ENCODE measurements around the gene C4orf50. TPM values are rescaled to one million over a fixed set of nuclear protein-coding genes. Genes with fewer than 3 reads are reported as not detected.

The C4orf50 gene
- total and polyA plus RNA-seq, 7 donors, result under 0.01 to 0.83 (median 0.43) TPM; not detected in 1

- intact Hi-C loops (cut with DNase I), result no loop called here
- Histone ChIP-seq H3K4me1 (no peaks in the 10 kb centered on the region), H3K36me3 (no peaks in the 10 kb centered on the region), H3K4me3 (no peak overlapping the region), H3K27ac (no peak overlapping the region), H3K27me3 (peaks cover 6 to 62% (median 11%) of the 10 kb centered on the region in 3 donors), H3K9me3 (no peaks in the 10 kb centered on the region)
- TF ChIP-seq CTCF (IDR thresholded peaks at IDR 0.05) (no peak), POLR2AphosphoS5 (IDR thresholded peaks at IDR 0.05) (no peak), POLR2A (IDR thresholded peaks at IDR 0.05) (no peak), EP300 (IDR thresholded peaks at IDR 0.05) (no peak)
- DNase-seq, result peak; percentile 39
- WGBS, 2 donors, result 84 to 86% methylated on average over 6 of the region's 6 CpGs
These were observed 41.8 kb downstream of the C4orf50 start for GRCh38 chr4:5976431-5976830.

DNA sequence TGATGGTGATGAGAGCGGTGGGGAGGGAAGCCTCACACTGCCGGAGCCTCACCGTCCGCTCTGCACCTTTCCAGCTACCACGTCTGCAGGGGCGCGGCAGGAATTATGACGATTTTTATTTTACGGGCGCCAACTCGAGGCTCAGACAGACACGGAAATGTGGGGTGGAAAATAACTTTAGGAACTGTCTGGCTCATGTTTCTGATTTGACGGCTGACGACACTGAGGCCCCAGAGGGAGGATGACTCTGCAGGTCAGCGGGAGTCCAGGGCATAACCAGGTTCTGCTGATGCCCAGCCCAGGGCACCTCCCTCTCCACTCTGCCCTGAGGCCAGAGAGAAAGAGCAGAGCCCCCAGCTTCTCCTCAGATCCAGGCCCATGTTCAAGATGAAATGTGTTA lies 43.9 kb downstream of the C4orf50 start:
- H3K4me3 ChIP-seq, result no peak overlapping the region
- no peaks in the 10 kb centered on the region for H3K36me3 ChIP-seq
- no peaks in the 10 kb centered on the region for H3K9me3 ChIP-seq
- intact Hi-C loops (cut with DNase I), result no loop called here
- 69 to 76% methylated on average over 15 of the region's 15 CpGs for WGBS, 2 donors
- peaks cover 6 to 54% (median 13%) of the 10 kb centered on the region in 3 donors for H3K27me3 ChIP-seq
- H3K27ac ChIP-seq, result no peak overlapping the region
- DNase-seq, result no peak
- TF ChIP-seq POLR2A (IDR thresholded peaks at IDR 0.05), result no peak
- no peak for TF ChIP-seq CTCF (IDR thresholded peaks at IDR 0.05)
- no peak for TF ChIP-seq EP300 (IDR thresholded peaks at IDR 0.05)
- no peak for TF ChIP-seq POLR2AphosphoS5 (IDR thresholded peaks at IDR 0.05)
- H3K4me1 ChIP-seq, result no peaks in the 10 kb centered on the region

- no peak for TF ChIP-seq EP300 (IDR thresholded peaks at IDR 0.05)
- no peak for TF ChIP-seq POLR2A (IDR thresholded peaks at IDR 0.05)
- Histone ChIP-seq H3K27me3 (peaks cover 6 to 51% (median 13%) of the 10 kb centered on the region in 3 donors), H3K9me3 (no peaks in the 10 kb centered on the region), H3K4me3 (no peak overlapping the region), H3K36me3 (no peaks in the 10 kb centered on the region), H3K27ac (no peak overlapping the region), H3K4me1 (no peaks in the 10 kb centered on the region)
- intact Hi-C loops (cut with DNase I), result no loop called here
- WGBS, 2 donors, result 82 to 83% methylated on average over 25 of the region's 25 CpGs
- peak; percentile 40 for DNase-seq
These were observed 44.6 kb downstream of the C4orf50 start for GRCh38 chr4:5973486-5974220.

DNA sequence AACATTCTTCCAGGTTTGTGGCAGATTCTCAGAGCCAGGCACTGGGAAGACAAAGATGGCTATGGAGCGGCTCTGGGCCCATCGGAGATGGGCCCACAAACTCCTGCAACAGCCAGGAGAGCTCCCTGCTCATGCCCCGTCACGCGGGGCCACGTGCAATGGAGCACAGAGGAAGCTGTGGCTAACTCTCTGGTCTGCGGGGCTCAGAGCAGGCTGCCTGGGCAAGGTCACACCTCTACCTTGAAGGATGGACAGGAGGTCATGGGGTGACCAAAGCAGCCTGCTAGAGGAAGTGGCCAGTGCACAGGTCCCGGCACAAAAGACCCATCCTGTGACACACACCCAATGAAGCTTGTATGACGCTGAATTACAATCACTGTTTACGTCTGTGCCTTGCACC lies 45.2 kb downstream of the C4orf50 start:
- Histone ChIP-seq H3K27ac (no peak overlapping the region), H3K4me3 (no peak overlapping the region), H3K4me1 (no peaks in the 10 kb centered on the region), H3K27me3 (peaks cover 6 to 51% (median 13%) of the 10 kb centered on the region in 3 donors), H3K9me3 (no peaks in the 10 kb centered on the region), H3K36me3 (no peaks in the 10 kb centered on the region)
- peak; percentile 33 for DNase-seq
- WGBS, 2 donors, result 73 to 77% methylated on average over 10 of the region's 10 CpGs
- intact Hi-C loops (cut with DNase I), result no loop called here
- no peak for TF ChIP-seq POLR2A (IDR thresholded peaks at IDR 0.05)
- TF ChIP-seq EP300 (IDR thresholded peaks at IDR 0.05), result no peak
- TF ChIP-seq POLR2AphosphoS5 (IDR thresholded peaks at IDR 0.05), result no peak
- TF ChIP-seq CTCF (IDR thresholded peaks at IDR 0.05), result no peak

- no peak overlapping the region for H3K4me3 ChIP-seq
- H3K27ac ChIP-seq, result no peak overlapping the region
- peak; percentile 61 for DNase-seq
- H3K4me1 ChIP-seq, result no peaks in the 10 kb centered on the region
- intact Hi-C loops (cut with DNase I), result no loop called here
- H3K36me3 ChIP-seq, result no peaks in the 10 kb centered on the region
- H3K27me3 ChIP-seq, result peaks cover 6 to 49% (median 13%) of the 10 kb centered on the region in 3 donors
- WGBS, 2 donors, result 86 to 90% methylated on average over 11 of the region's 11 CpGs
- H3K9me3 ChIP-seq, result no peaks in the 10 kb centered on the region
- TF ChIP-seq POLR2AphosphoS5 (IDR thresholded peaks at IDR 0.05), result no peak
- no peak for TF ChIP-seq POLR2A (IDR thresholded peaks at IDR 0.05)
- TF ChIP-seq CTCF (IDR thresholded peaks at IDR 0.05), result no peak
- TF ChIP-seq EP300 (IDR thresholded peaks at IDR 0.05), result no peak
These were observed 45.7 kb downstream of the C4orf50 start for GRCh38 chr4:5972571-5972970.

Data from sigmoid colon (tissue), 7 donors.